H9 (cell line): ENCODE results near the gene FOXP2. TPM values are rescaled to one million over a fixed set of nuclear protein-coding genes. Genes with fewer than 3 reads are reported as not detected.
A peak's percentile ranks its signal among the peaks of the same experiment; 100 is the strongest.

Source experiments
- DNase-seq: peaks from one replicate; pipeline ENCODE4 v3.0.0-alpha.2; 2017
- H2AFZ ChIP-seq: one replicate; pipeline ENCODE4 v1.6.1; 2013; ENCODE audit warnings: mild to moderate bottlenecking, low read length, control low read depth, moderate library complexity
- H2AK5ac ChIP-seq: 2 replicates; pipeline ENCODE4 v1.6.1; 2013; ENCODE audit warnings: low read length, control low read depth, mixed read lengths; ENCODE audit not compliant: insufficient read length
- H2BK120ac ChIP-seq: one replicate; pipeline ENCODE4 v1.6.1; 2013; ENCODE audit warnings: low read depth, mild to moderate bottlenecking, low read length, control low read depth, inconsistent platforms; ENCODE audit not compliant: poor library complexity, severe bottlenecking
- H2BK12ac ChIP-seq: 2 replicates; pipeline ENCODE4 v1.6.1; 2013; ENCODE audit warnings: low read length, control low read depth, mixed read lengths, low read depth; ENCODE audit not compliant: insufficient read length
- H2BK15ac ChIP-seq: 2 replicates; pipeline ENCODE4 v1.6.1; 2013; ENCODE audit warnings: low read depth, low read length, control low read depth
- H2BK20ac ChIP-seq: one replicate; pipeline ENCODE4 v1.6.1; 2013; ENCODE audit warnings: low read depth, mild to moderate bottlenecking, low read length, control low read depth, inconsistent platforms; ENCODE audit not compliant: poor library complexity, severe bottlenecking
- H2BK5ac ChIP-seq: 2 replicates; pipeline ENCODE4 v1.6.1; 2013; ENCODE audit warnings: low read length, control low read depth, mixed read lengths; ENCODE audit not compliant: insufficient read length
- H3K14ac ChIP-seq: 2 replicates; pipeline ENCODE4 v1.6.1; 2013; ENCODE audit warnings: low read length, control low read depth; ENCODE audit not compliant: insufficient read depth
- H3K18ac ChIP-seq: 2 replicates; pipeline ENCODE4 v1.6.1; 2013; ENCODE audit warnings: low read depth, mild to moderate bottlenecking, mixed read lengths, low read length, control low read depth; ENCODE audit not compliant: insufficient read length
- H3K23ac ChIP-seq: 2 replicates; pipeline ENCODE4 v1.6.1; 2013; ENCODE audit warnings: low read length, control low read depth, mixed read lengths, low read depth; ENCODE audit not compliant: insufficient read length
- H3K23me2 ChIP-seq: 2 replicates; pipeline ENCODE4 v1.6.1; 2013; ENCODE audit warnings: low read depth, mild to moderate bottlenecking, mixed read lengths, low read length, control low read depth; ENCODE audit not compliant: insufficient read length, poor library complexity, severe bottlenecking
- H3K27ac ChIP-seq: 2 replicates; pipeline ENCODE4 v1.5.1; 2013; ENCODE audit warnings: low read length, control low read depth, mixed read lengths, low read depth; ENCODE audit not compliant: insufficient read length
- H3K27me3 ChIP-seq: 2 replicates; pipeline ENCODE4 v1.6.1; 2013; ENCODE audit warnings: low read length, control low read depth, inconsistent platforms; ENCODE audit not compliant: insufficient read depth
- H3K4ac ChIP-seq: 2 replicates; pipeline ENCODE4 v1.6.1; 2013; ENCODE audit warnings: low read depth, mild to moderate bottlenecking, control low read depth, inconsistent platforms, low read length, moderate library complexity
- H3K4me1 ChIP-seq: 2 replicates; pipeline ENCODE4 v1.6.1; 2013; ENCODE audit warnings: low read length, control low read depth, inconsistent platforms; ENCODE audit not compliant: insufficient read depth
- H3K4me2 ChIP-seq: 2 replicates; pipeline ENCODE4 v1.6.1; 2013; ENCODE audit warnings: low read length, control low read depth, mixed read lengths; ENCODE audit not compliant: insufficient read length, insufficient read depth
- H3K56ac ChIP-seq: 2 replicates; pipeline ENCODE4 v1.6.1; 2013; ENCODE audit warnings: low read depth, mild to moderate bottlenecking, mixed read lengths, low read length, control low read depth; ENCODE audit not compliant: insufficient read length
- H3K79me1 ChIP-seq: 2 replicates; pipeline ENCODE4 v1.6.1; 2013; ENCODE audit warnings: low read depth, mild to moderate bottlenecking, moderate library complexity, low read length, control low read depth, inconsistent platforms; ENCODE audit not compliant: insufficient read depth, poor library complexity, severe bottlenecking
- H3K79me2 ChIP-seq: 2 replicates; pipeline ENCODE4 v1.6.1; 2013; ENCODE audit warnings: low read length, control low read depth, inconsistent platforms; ENCODE audit not compliant: insufficient read depth
- H3K9ac ChIP-seq: 2 replicates; pipeline ENCODE4 v1.6.1; 2013; ENCODE audit warnings: low read length, control low read depth, mixed read lengths; ENCODE audit not compliant: insufficient read length; ENCODE audit errors: extremely low read depth
- H3K9me3 ChIP-seq: one replicate; pipeline ENCODE4 v1.6.1; 2013; ENCODE audit warnings: low read depth, low read length, inconsistent platforms; ENCODE audit not compliant: control insufficient read depth
- H3T11ph ChIP-seq: one replicate; pipeline ENCODE4 v1.6.1; 2013; ENCODE audit warnings: mild to moderate bottlenecking, low read length, control low read depth, inconsistent platforms
- H4K20me1 ChIP-seq: one replicate; pipeline ENCODE4 v1.6.1; 2013; ENCODE audit not compliant: control insufficient read depth, insufficient read length, insufficient read depth
- H4K5ac ChIP-seq: 2 replicates; pipeline ENCODE4 v1.6.1; 2013; ENCODE audit warnings: low read depth, mild to moderate bottlenecking, mixed read lengths, low read length, control low read depth; ENCODE audit not compliant: insufficient read length
- H4K8ac ChIP-seq: replicated peaks from 2 replicates; pipeline ENCODE4 v1.6.1; 2013; ENCODE audit warnings: low read length, control low read depth, mixed read lengths, low read depth; ENCODE audit not compliant: insufficient read length
- H4K91ac ChIP-seq: 2 replicates; pipeline ENCODE4 v1.6.1; 2013; ENCODE audit warnings: low read depth, mild to moderate bottlenecking, moderate library complexity, mixed read lengths, low read length, control low read depth; ENCODE audit not compliant: insufficient read length
- H3K27ac Mint-ChIP-seq, 3 experiments: 2 replicates in 2 of 3; 3 replicates in 1 of 3; pipeline ENCODE4 v1.8.0; 2020 to 2021; ENCODE audit warnings: mixed read lengths in 3 of 3, mild to moderate bottlenecking in 1 of 3, moderate library complexity in 1 of 3
- H3K27me3 Mint-ChIP-seq: 2 replicates; pipeline ENCODE4 v1.8.0; 2021; ENCODE audit warnings: low read depth, mild to moderate bottlenecking, moderate library complexity, mixed read lengths
- H3K36me3 Mint-ChIP-seq, 3 experiments: 2 replicates in 2 of 3; 3 replicates in 1 of 3; pipeline ENCODE4 v1.8.0; 2020 to 2021; ENCODE audit warnings: low read depth in 3 of 3, mixed read lengths in 3 of 3; ENCODE audit not compliant: insufficient read depth in 1 of 3
- H3K4me1 Mint-ChIP-seq, 2 experiments: 2 replicates each; pipeline ENCODE4 v1.8.0; 2020; ENCODE audit warnings: mixed read lengths in 2 of 2
- H3K4me3 Mint-ChIP-seq, 2 experiments: 2 replicates in 1 of 2; 3 replicates in 1 of 2; pipeline ENCODE4 v1.8.0; 2020 to 2021; ENCODE audit warnings: mild to moderate bottlenecking in 2 of 2, mixed read lengths in 2 of 2, moderate library complexity in 1 of 2
- H3K9me3 Mint-ChIP-seq, 2 experiments: 2 replicates in 1 of 2; 3 replicates in 1 of 2; pipeline ENCODE4 v1.8.0; 2020; ENCODE audit warnings: mild to moderate bottlenecking in 2 of 2, mixed read lengths in 2 of 2, moderate library complexity in 1 of 2
- WGBS: extraction: QIAGEN DNeasy Blood & Tissue Kit; methylation state at CpG from one replicate; pipeline ENCODE4 v1.1.7; 2013; ENCODE audit warnings: missing lambda C conversion rate, low lambda C conversion rate, mixed read lengths; ENCODE audit not compliant: insufficient read length; ENCODE audit errors: extremely low coverage; 5-methylcytosine and 5-hydroxymethylcytosine counted together
- total RNA-seq: library from RNA; stranded (reverse); gene quantifications from 2 replicates; pipeline ENCODE4 v1.2.1, GENCODE V29; 2021
- TF ChIP-seq, protein P1 (sequence below): fragments of 200-600 bp; sonication (generic); conservative IDR thresholded peaks from 3 replicates; pipeline ENCODE4 v1.8.0; 2021; ENCODE audit warnings: antibody characterized with exemption, mild to moderate bottlenecking

The FOXP2 gene
- total RNA-seq, 1 experiment from 2014 or later: not detected

DNA sequence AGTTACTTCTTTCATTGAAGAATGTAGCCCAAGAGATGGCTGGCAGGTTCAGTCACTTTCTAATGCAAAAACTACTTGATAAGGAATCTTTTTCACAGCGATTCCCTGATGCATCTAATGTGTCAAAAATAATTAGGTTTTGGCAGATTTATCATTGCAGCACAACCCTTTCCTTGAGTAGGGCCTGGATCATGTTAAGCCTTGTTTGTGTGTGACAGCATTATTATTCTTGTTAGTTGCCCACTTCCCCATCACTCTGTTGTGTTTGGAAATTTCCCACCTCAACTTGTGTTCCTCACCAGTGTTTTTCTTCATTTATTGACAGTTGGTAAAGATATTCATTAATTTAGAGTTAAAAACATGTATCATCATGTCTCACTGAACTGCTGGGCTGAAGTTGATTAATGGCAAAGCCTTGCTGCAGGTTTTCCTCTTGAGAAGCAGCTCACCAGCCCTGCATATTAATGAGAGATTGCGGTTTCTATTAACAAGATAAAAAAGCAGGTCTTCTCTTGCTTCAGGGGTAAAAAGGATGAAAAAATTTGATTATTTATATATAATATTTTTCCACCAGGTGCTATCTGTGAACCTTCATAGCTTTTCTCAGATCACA lies 273.9 kb downstream of the FOXP2 start:
- Histone ChIP-seq H3K27ac (peak overlapping the region; percentile 80), H3K9me3 (no peaks in the 10 kb centered on the region), H4K91ac (no peak overlapping the region), H3K14ac (no peak overlapping the region), H2AFZ (no peak overlapping the region), H3K9ac (no peak overlapping the region), H3K79me1 (no peaks in the 10 kb centered on the region), H3K4ac (no peak overlapping the region), H3K79me2 (no peaks in the 10 kb centered on the region), H4K20me1 (no peaks in the 10 kb centered on the region), H2AK5ac (no peak overlapping the region), H3T11ph (no peak overlapping the region), H3K23me2 (no peaks in the 10 kb centered on the region), H2BK120ac (no peak overlapping the region), H3K56ac (no peak overlapping the region), H3K4me2 (peak overlapping the region; percentile 47), H2BK5ac (no peak overlapping the region), H2BK20ac (no peak overlapping the region), H3K27me3 (no peaks in the 10 kb centered on the region), H3K4me1 (peaks cover 11% of the 10 kb centered on the region; the same call in 1 of the 2 replicates), H4K5ac (no peak overlapping the region), H4K8ac (no peak overlapping the region), H2BK12ac (no peak overlapping the region), H3K23ac (no peak overlapping the region), H3K18ac (no peak overlapping the region), H2BK15ac (no peak overlapping the region)
- Mint-ChIP-seq H3K4me1 (peaks cover 33 to 37% of the 10 kb centered on the region in 2 experiments), H3K36me3 (no peaks in the 10 kb centered on the region; a peak in 1 of 7 replicates), H3K27ac (peak overlapping the region; percentile 2 to 97 (median 95); a peak in 5 of 7 replicates), H3K4me3 (peak overlapping the region in 1 of 2 experiments; percentile 45; a peak in 2 of 5 replicates), H3K9me3 (no peaks in the 10 kb centered on the region), H3K27me3 (no peaks in the 10 kb centered on the region)
- WGBS: no CpG with 5 or more reads among the region's 2 CpGs
- DNase-seq: no peak
- TF ChIP-seq, protein P1, sequence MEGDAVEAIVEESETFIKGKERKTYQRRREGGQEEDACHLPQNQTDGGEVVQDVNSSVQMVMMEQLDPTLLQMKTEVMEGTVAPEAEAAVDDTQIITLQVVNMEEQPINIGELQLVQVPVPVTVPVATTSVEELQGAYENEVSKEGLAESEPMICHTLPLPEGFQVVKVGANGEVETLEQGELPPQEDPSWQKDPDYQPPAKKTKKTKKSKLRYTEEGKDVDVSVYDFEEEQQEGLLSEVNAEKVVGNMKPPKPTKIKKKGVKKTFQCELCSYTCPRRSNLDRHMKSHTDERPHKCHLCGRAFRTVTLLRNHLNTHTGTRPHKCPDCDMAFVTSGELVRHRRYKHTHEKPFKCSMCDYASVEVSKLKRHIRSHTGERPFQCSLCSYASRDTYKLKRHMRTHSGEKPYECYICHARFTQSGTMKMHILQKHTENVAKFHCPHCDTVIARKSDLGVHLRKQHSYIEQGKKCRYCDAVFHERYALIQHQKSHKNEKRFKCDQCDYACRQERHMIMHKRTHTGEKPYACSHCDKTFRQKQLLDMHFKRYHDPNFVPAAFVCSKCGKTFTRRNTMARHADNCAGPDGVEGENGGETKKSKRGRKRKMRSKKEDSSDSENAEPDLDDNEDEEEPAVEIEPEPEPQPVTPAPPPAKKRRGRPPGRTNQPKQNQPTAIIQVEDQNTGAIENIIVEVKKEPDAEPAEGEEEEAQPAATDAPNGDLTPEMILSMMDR: no peak
